Activated CD4-positive, alpha-beta memory T cell treated with anti-CD3 and anti-CD28 coated beads for 36 hours (primary cell): ENCODE measurements around the gene DUSP16. TPM values are rescaled to one million over a fixed set of nuclear protein-coding genes. Genes with fewer than 3 reads are reported as not detected.
A peak's percentile ranks its signal among the peaks of the same experiment; 100 is the strongest.

ENCODE experiments used
- CTCF ChIA-PET: fragments of 350-600 bp; sonication (Branson Sonifier 250); formaldehyde crosslinking; loops from one replicate; lab custom pipeline; 2021; ENCODE audit warnings: antibody characterized with exemption, inconsistent platforms; lab: Charles Lee
- POLR2A ChIA-PET: fragments of 350-600 bp; sonication (Branson Sonifier 250); formaldehyde crosslinking; loops from one replicate; lab custom pipeline; 2021; ENCODE audit warnings: antibody characterized with exemption; lab: Charles Lee
- DNase-seq: peaks from one replicate; pipeline ENCODE4 v3.0.0-alpha.2; 2020
- H3K27ac Mint-ChIP-seq: one replicate; pipeline ENCODE4 v1.8.0; 2021; ENCODE audit warnings: mixed read lengths
- H3K27me3 Mint-ChIP-seq: one replicate; pipeline ENCODE4 v1.8.0; 2021; ENCODE audit warnings: mixed read lengths
- H3K36me3 Mint-ChIP-seq: one replicate; pipeline ENCODE4 v1.8.0; 2021; ENCODE audit warnings: mixed read lengths
- H3K4me1 Mint-ChIP-seq: one replicate; pipeline ENCODE4 v1.8.0; 2021; ENCODE audit warnings: low read depth, mixed read lengths
- H3K4me3 Mint-ChIP-seq: one replicate; pipeline ENCODE4 v1.8.0; 2021; ENCODE audit warnings: mild to moderate bottlenecking, mixed read lengths
- H3K9me3 Mint-ChIP-seq: one replicate; pipeline ENCODE4 v1.8.0; 2021; ENCODE audit warnings: mixed read lengths
- intact Hi-C: fragments of 100-400 bp; cut with micrococcal nuclease; formaldehyde crosslinking; loops from one replicate; pipeline ENCODE4 v1.15.1; 2023
- total RNA-seq, 2 experiments: library from RNA; stranded (reverse); gene quantifications; one replicate each; pipeline ENCODE4 v1.2.3, GENCODE V29; 2021

Gene DUSP16
- total RNA-seq, 2 experiments from 2014 or later = 70.2 to 82.1 TPM

- ChIA-PET POLR2A (no interaction called here), CTCF (no interaction called here)
- no peak for DNase-seq
- Mint-ChIP-seq H3K4me3 (no peak overlapping the region), H3K27me3 (no peaks in the 10 kb centered on the region), H3K36me3 (peaks cover 28% of the 10 kb centered on the region), H3K4me1 (peaks cover 34% of the 10 kb centered on the region), H3K27ac (no peak overlapping the region), H3K9me3 (no peaks in the 10 kb centered on the region)
- intact Hi-C loops = no loop called here
Measured at GRCh38 chr12:12542964-12543363, 19.7 kb downstream of the DUSP16 start.

GRCh38 chr12:12542286-12542685, 20.4 kb downstream of the DUSP16 start:
- H3K27ac Mint-ChIP-seq = no peak overlapping the region
- peaks cover 28% of the 10 kb centered on the region for H3K4me1 Mint-ChIP-seq
- H3K27me3 Mint-ChIP-seq = no peaks in the 10 kb centered on the region
- CTCF ChIA-PET = no interaction called here
- no peak overlapping the region for H3K4me3 Mint-ChIP-seq
- no peak for DNase-seq
- peaks cover 23% of the 10 kb centered on the region for H3K36me3 Mint-ChIP-seq
- POLR2A ChIA-PET = no interaction called here
- intact Hi-C loops = no loop called here
- H3K9me3 Mint-ChIP-seq = no peaks in the 10 kb centered on the region

- ChIA-PET POLR2A (no interaction called here), CTCF (no interaction called here)
- Mint-ChIP-seq H3K4me1 (peaks cover 28% of the 10 kb centered on the region), H3K4me3 (no peak overlapping the region), H3K27me3 (no peaks in the 10 kb centered on the region), H3K36me3 (peaks cover 23% of the 10 kb centered on the region), H3K27ac (no peak overlapping the region), H3K9me3 (no peaks in the 10 kb centered on the region)
- intact Hi-C loops = no loop called here
- no peak for DNase-seq
Measured at GRCh38 chr12:12541782-12542181, 20.9 kb downstream of the DUSP16 start.

- CTCF ChIA-PET = no interaction called here
Measured at GRCh38 chr12:12540261-12541013, 22.2 kb downstream of the DUSP16 start.

GRCh38 chr12:12539028-12539810, 23.4 kb downstream of the DUSP16 start:
- intact Hi-C loops = no loop called here
- H3K4me1 Mint-ChIP-seq = peaks cover 37% of the 10 kb centered on the region
- ChIA-PET POLR2A (interaction anchor here (0.5 to 0.6 kb wide), 3 partner anchors 12 to 61 kb away, joined by 3 to 4 read pairs (median 3); no protein-coding TSS in a partner anchor), CTCF (no interaction called here)
- H3K36me3 Mint-ChIP-seq = peaks cover 16% of the 10 kb centered on the region
- no peaks in the 10 kb centered on the region for H3K27me3 Mint-ChIP-seq
- DNase-seq = no peak
- no peak overlapping the region for H3K4me3 Mint-ChIP-seq
- no peaks in the 10 kb centered on the region for H3K9me3 Mint-ChIP-seq
- no peak overlapping the region for H3K27ac Mint-ChIP-seq

More at GRCh38 chr12:12540261-12541013, 22.2 kb downstream of the DUSP16 start:
- Mint-ChIP-seq H3K27ac (no peak overlapping the region), H3K4me3 (no peak overlapping the region), H3K9me3 (no peaks in the 10 kb centered on the region), H3K27me3 (no peaks in the 10 kb centered on the region), H3K4me1 (peaks cover 32% of the 10 kb centered on the region), H3K36me3 (peaks cover 18% of the 10 kb centered on the region)
- no peak for DNase-seq
- POLR2A ChIA-PET = interaction anchor here (0.8 kb wide), 1 partner anchor 176 kb away, joined by 3 read pairs; no protein-coding TSS in a partner anchor
- intact Hi-C loops = no loop called here

GRCh38 chr12:12538535-12538934, 24.1 kb downstream of the DUSP16 start:
- H3K4me1 Mint-ChIP-seq = peaks cover 39% of the 10 kb centered on the region
- peaks cover 16% of the 10 kb centered on the region for H3K36me3 Mint-ChIP-seq
- no peaks in the 10 kb centered on the region for H3K27me3 Mint-ChIP-seq
- no peak for DNase-seq
- ChIA-PET CTCF (no interaction called here), POLR2A (interaction anchor here (0.6 kb wide), 2 partner anchors 12 to 61 kb away, joined by 3 read pairs; no protein-coding TSS in a partner anchor)
- no peak overlapping the region for H3K4me3 Mint-ChIP-seq
- no peak overlapping the region for H3K27ac Mint-ChIP-seq
- H3K9me3 Mint-ChIP-seq = no peaks in the 10 kb centered on the region
- intact Hi-C loops = no loop called here

GRCh38 chr12:12537421-12537820, 25.2 kb downstream of the DUSP16 start:
- H3K4me3 Mint-ChIP-seq = no peak overlapping the region
- no peaks in the 10 kb centered on the region for H3K9me3 Mint-ChIP-seq
- DNase-seq = no peak
- CTCF ChIA-PET = interaction anchor here (1.4 kb wide), 1 partner anchor 10 kb away, joined by 4 read pairs; no protein-coding TSS in a partner anchor
- H3K27ac Mint-ChIP-seq = no peak overlapping the region
- H3K27me3 Mint-ChIP-seq = no peaks in the 10 kb centered on the region
- POLR2A ChIA-PET = no interaction called here
- peaks cover 42% of the 10 kb centered on the region for H3K4me1 Mint-ChIP-seq
- peaks cover 15% of the 10 kb centered on the region for H3K36me3 Mint-ChIP-seq
- intact Hi-C loops = no loop called here

GRCh38 chr12:12534975-12535374, 27.7 kb downstream of the DUSP16 start:
- H3K27ac Mint-ChIP-seq = peak overlapping the region; percentile 39

GRCh38 chr12:12534166-12534866, 28.3 kb downstream of the DUSP16 start:
- POLR2A ChIA-PET = interaction anchor here (0.6 to 1.3 kb wide), 6 partner anchors 8 to 157 kb away, joined by 3 to 7 read pairs (median 3); no protein-coding TSS in a partner anchor
- Mint-ChIP-seq H3K4me3 (no peak overlapping the region), H3K36me3 (peaks cover 7% of the 10 kb centered on the region), H3K27ac (peak overlapping the region; percentile 39), H3K9me3 (no peaks in the 10 kb centered on the region), H3K27me3 (no peaks in the 10 kb centered on the region), H3K4me1 (peaks cover 39% of the 10 kb centered on the region)
- CTCF ChIA-PET = interaction anchor here (0.7 kb wide), 1 partner anchor 163 kb away, joined by 3 read pairs; no protein-coding TSS in a partner anchor
- no peak for DNase-seq
- intact Hi-C loops = no loop called here

More at GRCh38 chr12:12534975-12535374, 27.7 kb downstream of the DUSP16 start:
- peaks cover 33% of the 10 kb centered on the region for H3K4me1 Mint-ChIP-seq
- ChIA-PET POLR2A (interaction anchor here (0.6 to 1.0 kb wide), 4 partner anchors 13 to 158 kb away, joined by 3 to 7 read pairs (median 3); no protein-coding TSS in a partner anchor), CTCF (no interaction called here)
- no peak overlapping the region for H3K4me3 Mint-ChIP-seq
- no peaks in the 10 kb centered on the region for H3K27me3 Mint-ChIP-seq
- DNase-seq = no peak
- peaks cover 7% of the 10 kb centered on the region for H3K36me3 Mint-ChIP-seq
- intact Hi-C loops = no loop called here
- H3K9me3 Mint-ChIP-seq = no peaks in the 10 kb centered on the region

- H3K4me3 Mint-ChIP-seq = no peak overlapping the region
- H3K4me1 Mint-ChIP-seq = peaks cover 47% of the 10 kb centered on the region
- intact Hi-C loops = no loop called here
- ChIA-PET POLR2A (interaction anchor here (1.3 kb wide), 1 partner anchor 21 kb away, joined by 4 read pairs; no protein-coding TSS in a partner anchor), CTCF (interaction anchor here (0.9 to 1.1 kb wide), 2 partner anchors 123 to 204 kb away, joined by 3 to 4 read pairs; no protein-coding TSS in a partner anchor)
- DNase-seq = no peak
- no peaks in the 10 kb centered on the region for H3K9me3 Mint-ChIP-seq
- H3K27me3 Mint-ChIP-seq = no peaks in the 10 kb centered on the region
- peaks cover 7% of the 10 kb centered on the region for H3K36me3 Mint-ChIP-seq
- H3K27ac Mint-ChIP-seq = peak overlapping the region; percentile 39
Measured at GRCh38 chr12:12533238-12533829, 29.3 kb downstream of the DUSP16 start.

GRCh38 chr12:12531194-12531593, 31.5 kb downstream of the DUSP16 start:
- Mint-ChIP-seq H3K27me3 (no peaks in the 10 kb centered on the region), H3K4me1 (peaks cover 67% of the 10 kb centered on the region)
- CTCF ChIA-PET = no interaction called here

More at GRCh38 chr12:12531194-12531593, 31.5 kb downstream of the DUSP16 start:
- Mint-ChIP-seq H3K4me3 (no peak overlapping the region), H3K27ac (no peak overlapping the region), H3K9me3 (no peaks in the 10 kb centered on the region), H3K36me3 (peaks cover 7% of the 10 kb centered on the region)
- POLR2A ChIA-PET = no interaction called here
- intact Hi-C loops = loop anchor here (2.0 kb wide), 1 partner anchor 18 kb away; no protein-coding TSS in a partner anchor
- DNase-seq = no peak
